Astrocyte of the spinal cord (primary cell): Measurements from ENCODE around the gene NXPH3.

Experiments used
- DNase-seq: peaks from one replicate; pipeline ENCODE4 v3.0.0; 2011; ENCODE audit warnings: low read depth, low spot score
- H3K4me3 ChIP-seq: 2 replicates; pipeline ENCODE4 v1.5.1; 2011; ENCODE audit warnings: low read depth, mild to moderate bottlenecking, low read length, moderate library complexity
- CTCF ChIP-seq: IDR thresholded peaks from 2 replicates; pipeline ENCODE4 v1.5.1; 2012; ENCODE audit warnings: low read depth, mild to moderate bottlenecking, low read length, inconsistent platforms
- in situ Hi-C: cut with HindIII; loops from 2 replicates; pipeline ENCODE4 v1.10.0; 2017; ENCODE audit warnings: low sequenced_read_pairs

Gene NXPH3

DNA sequence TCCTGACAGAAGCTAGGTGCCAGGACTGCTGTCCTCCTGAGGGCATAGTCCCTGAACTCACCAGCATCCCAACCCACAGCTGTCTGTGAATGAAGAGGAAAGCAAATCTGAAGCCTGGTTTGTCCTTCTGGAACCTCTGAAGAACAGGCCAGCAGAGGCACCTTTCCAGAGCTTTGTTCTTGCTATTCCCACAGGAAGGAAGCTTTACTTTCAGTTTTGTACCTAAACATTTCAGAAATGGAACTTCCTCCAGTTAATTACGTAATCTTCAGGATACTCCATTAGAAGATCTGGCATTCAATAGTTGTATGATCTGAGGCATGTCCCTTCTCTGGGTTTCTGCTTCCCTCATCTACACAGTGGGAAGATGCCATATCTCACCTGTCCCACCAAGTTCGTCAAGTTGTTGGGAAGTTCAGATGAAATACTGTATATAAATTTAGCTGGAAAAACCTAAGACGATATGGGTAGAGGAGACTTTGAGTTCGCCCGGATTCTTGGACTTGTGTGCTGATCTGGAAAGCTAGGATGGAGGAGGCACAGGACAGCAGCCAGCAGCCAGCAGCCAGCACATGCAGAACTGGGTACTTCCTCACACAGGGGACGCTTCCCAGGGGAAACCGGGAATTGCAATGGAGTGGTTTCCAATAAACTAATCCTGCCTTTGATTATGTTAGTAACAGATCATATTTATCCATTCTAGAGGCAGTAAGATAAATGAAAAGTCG is 22.4 kb downstream of the NXPH3 start:
- no peak for TF ChIP-seq CTCF
- H3K4me3 ChIP-seq = no peak overlapping the region
- in situ Hi-C loops = no loop called here
- no peak for DNase-seq

DNA sequence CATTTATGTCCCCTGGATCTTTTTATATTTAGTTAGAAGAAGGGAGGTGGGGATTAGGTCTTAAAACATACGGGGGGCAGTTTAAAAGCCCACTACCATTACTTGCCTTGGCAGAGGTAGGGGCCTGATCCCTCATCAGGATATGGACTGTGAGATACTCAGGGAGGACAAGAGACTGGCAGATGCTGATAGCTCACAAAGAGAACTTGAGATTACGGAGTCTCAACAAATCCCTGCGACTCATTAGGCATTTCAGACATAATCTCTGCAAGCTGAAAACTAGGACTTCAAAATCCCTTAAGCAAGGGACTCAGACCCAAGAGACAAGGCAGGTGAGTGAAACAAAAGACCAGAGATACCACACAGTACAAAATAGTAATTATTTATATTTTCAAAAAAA is 23.2 kb downstream of the NXPH3 start:
- no peak for TF ChIP-seq CTCF
- in situ Hi-C loops = no loop called here
- DNase-seq = no peak
- H3K4me3 ChIP-seq = no peak overlapping the region

- DNase-seq = no peak
- TF ChIP-seq CTCF = no peak
- no peak overlapping the region for H3K4me3 ChIP-seq
- in situ Hi-C loops = no loop called here
Measured at GRCh38 chr17:49600949-49601348, 25.3 kb downstream of the NXPH3 start.

- no peak overlapping the region for H3K4me3 ChIP-seq
- in situ Hi-C loops = no loop called here
- no peak for TF ChIP-seq CTCF
- DNase-seq = no peak
Measured at GRCh38 chr17:49602783-49603182, 27.1 kb downstream of the NXPH3 start.

GRCh38 chr17:49603238-49603637 is 27.6 kb downstream of the NXPH3 start:
- in situ Hi-C loops = no loop called here
- DNase-seq = no peak
- TF ChIP-seq CTCF = no peak
- H3K4me3 ChIP-seq = no peak overlapping the region

DNA sequence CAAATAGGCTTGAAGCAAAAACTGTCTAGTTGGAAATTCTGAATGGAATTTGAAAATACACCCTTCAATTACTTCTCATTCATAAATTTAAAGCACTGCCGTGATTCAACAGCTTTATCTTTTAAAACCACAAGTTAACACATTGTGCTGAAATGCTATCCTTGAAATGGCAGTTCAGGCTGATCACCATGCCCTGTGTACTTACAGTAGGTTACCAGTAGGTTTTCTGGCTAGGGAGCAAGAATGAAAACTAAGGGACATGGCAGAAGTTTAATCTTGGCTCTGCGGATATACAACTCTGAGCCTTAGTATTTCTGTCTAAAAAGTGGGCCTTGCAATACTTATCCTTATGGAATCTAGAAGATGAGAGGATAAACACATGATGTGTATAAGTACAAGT is 28.0 kb downstream of the NXPH3 start:
- no peak overlapping the region for H3K4me3 ChIP-seq
- no peak for DNase-seq
- in situ Hi-C loops = no loop called here
- peak; percentile 11 for TF ChIP-seq CTCF
